LNCaP clone FGC (cell line): Measurements from ENCODE around the gene PYCARD.
"Not testable (repeated sequence)": the region's sequence is repeated elsewhere in the genome, so short reads cannot be mapped to it uniquely, and the experiment has no call there.

Source experiments
- DNase-seq: peaks from one replicate; pipeline ENCODE4 v3.0.0-alpha.2; 2011; ENCODE audit warnings: low read depth
- H3K4me3 ChIP-seq: 2 replicates; pipeline ENCODE4 v1.5.1; 2011; ENCODE audit warnings: mild to moderate bottlenecking, low read depth, low read length, control low read depth
- TF ChIP-seq, protein P1 (sequence below): IDR thresholded peaks from 2 replicates; pipeline ENCODE4 v1.5.1; 2012; ENCODE audit warnings: mild to moderate bottlenecking; ENCODE audit not compliant: control insufficient read depth, insufficient read depth; ENCODE audit errors: extremely low read depth

Gene PYCARD

DNA sequence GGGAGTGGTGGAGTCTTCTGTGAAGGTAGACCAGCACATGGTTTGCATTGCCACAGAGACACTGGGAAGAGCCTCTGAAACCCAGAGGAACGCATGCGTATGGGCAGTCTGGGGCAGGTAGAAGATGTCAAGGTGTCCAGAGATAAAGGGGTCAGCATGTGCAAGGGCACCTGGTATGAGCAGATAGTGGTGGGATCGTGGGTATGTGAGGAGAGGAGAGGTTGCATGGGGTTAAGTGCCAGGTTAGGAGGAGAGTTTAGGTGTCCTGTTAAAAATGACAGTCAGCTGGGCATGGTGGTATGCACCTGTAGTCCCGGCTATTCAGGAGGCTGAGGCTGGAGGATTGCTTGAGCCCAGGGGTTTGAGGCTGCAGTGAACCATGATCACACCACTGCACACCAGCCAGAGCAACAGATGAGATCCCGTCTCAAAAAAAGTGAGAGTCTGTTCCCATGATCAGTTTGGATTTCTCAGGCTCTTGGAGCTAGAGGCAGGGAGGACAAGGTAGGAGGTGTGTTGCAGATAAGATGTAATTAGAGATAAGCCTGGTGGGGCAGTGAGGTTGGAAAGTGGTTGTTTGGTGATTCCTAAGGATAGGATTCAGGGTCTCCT lies 3.0 kb downstream of the PYCARD start:
- no peak overlapping the region for H3K4me3 ChIP-seq
- TF ChIP-seq, protein P1, sequence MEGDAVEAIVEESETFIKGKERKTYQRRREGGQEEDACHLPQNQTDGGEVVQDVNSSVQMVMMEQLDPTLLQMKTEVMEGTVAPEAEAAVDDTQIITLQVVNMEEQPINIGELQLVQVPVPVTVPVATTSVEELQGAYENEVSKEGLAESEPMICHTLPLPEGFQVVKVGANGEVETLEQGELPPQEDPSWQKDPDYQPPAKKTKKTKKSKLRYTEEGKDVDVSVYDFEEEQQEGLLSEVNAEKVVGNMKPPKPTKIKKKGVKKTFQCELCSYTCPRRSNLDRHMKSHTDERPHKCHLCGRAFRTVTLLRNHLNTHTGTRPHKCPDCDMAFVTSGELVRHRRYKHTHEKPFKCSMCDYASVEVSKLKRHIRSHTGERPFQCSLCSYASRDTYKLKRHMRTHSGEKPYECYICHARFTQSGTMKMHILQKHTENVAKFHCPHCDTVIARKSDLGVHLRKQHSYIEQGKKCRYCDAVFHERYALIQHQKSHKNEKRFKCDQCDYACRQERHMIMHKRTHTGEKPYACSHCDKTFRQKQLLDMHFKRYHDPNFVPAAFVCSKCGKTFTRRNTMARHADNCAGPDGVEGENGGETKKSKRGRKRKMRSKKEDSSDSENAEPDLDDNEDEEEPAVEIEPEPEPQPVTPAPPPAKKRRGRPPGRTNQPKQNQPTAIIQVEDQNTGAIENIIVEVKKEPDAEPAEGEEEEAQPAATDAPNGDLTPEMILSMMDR: no peak
- no peak for DNase-seq

GRCh38 chr16:31198207-31198882 lies 4.2 kb downstream of the PYCARD start:
- no peak for DNase-seq
- TF ChIP-seq, protein P1: no peak
- H3K4me3 ChIP-seq: no peak overlapping the region

DNA sequence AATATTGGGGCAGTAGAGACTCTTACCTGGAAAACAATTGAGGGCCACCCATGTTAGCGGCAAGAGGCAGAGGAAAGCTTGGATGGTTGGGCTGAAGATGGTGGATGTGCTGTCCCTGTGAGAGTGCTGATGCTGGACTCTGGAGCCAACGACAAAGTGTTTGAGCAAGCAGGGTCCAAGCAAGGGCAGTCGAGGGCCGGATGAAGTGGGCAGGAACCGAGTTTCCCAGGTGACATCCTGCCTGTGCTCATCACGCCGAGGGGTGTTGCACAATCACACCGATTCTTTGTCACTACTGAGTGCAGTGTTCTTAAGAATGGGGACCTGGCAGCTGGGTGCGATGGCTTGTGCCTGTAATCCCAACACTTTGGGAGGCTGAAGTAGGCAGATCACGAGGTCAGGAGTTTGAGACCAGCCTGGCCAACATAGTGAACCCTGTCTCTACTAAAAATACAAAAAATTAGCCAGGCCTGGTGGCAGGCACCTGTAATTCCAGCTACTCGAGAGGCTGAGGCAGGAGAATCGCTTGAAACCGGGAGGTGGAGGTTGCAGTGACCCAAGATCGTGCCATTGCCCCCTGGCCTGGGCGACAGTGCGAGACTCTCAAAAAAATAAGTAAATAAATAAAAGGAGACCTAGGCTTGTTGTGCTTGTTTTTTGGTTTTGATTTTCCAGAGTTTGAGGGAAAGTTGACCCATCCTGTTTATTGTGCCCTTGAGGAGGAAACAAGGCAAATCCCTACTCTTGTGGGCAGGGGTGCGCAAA lies 6.1 kb downstream of the PYCARD start:
- TF ChIP-seq, protein P1: no peak

GRCh38 chr16:31195861-31196260 lies 6.7 kb downstream of the PYCARD start:
- not testable (repeated sequence) for DNase-seq, H3K4me3 ChIP-seq

More for the DNA sequence above, 6.1 kb downstream of the PYCARD start:
- no peak for DNase-seq
- no peak overlapping the region for H3K4me3 ChIP-seq

DNA sequence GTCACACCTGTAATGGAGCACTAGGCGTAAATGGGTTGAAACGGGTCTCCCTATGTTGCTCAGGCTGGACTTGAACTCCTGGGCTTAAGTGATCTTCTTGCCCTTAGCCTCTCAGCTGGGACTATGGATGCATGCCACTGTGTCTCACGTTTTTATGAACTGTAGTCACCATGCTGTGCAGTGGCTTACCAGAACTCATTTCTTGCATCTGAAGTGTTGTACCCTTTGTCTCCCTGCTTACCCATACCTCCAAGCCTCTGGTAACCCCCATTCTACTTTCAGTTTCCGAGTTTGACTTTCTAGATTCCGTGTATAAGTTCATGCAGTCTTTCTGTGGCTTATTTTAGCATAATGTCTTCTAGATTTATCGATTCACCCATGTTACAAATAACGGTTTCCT lies 7.7 kb downstream of the PYCARD start:
- TF ChIP-seq, protein P1: no peak
- no peak for DNase-seq
- no peak overlapping the region for H3K4me3 ChIP-seq

DNA sequence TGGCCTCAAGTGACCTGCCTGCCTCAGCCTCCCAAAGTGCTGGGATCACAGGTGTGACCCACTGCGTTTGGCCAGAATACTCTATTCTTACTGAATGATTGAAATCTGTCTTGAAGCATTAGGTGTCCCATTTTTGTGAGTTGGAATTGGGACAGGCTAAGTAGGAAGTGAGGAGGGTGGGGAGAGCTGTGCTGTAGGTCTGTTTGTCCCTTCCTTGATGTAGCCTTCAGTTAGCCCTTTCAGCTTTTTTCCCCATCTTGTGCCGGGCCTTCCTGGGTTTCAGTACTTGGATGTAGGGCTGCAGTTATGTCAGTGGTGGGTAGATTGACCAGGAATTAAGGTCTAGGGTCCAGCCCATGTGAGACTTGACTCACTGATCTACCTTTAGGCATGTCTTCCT lies 8.7 kb downstream of the PYCARD start:
- TF ChIP-seq, protein P1: no peak
- no peak for DNase-seq
- H3K4me3 ChIP-seq: no peak overlapping the region

DNA sequence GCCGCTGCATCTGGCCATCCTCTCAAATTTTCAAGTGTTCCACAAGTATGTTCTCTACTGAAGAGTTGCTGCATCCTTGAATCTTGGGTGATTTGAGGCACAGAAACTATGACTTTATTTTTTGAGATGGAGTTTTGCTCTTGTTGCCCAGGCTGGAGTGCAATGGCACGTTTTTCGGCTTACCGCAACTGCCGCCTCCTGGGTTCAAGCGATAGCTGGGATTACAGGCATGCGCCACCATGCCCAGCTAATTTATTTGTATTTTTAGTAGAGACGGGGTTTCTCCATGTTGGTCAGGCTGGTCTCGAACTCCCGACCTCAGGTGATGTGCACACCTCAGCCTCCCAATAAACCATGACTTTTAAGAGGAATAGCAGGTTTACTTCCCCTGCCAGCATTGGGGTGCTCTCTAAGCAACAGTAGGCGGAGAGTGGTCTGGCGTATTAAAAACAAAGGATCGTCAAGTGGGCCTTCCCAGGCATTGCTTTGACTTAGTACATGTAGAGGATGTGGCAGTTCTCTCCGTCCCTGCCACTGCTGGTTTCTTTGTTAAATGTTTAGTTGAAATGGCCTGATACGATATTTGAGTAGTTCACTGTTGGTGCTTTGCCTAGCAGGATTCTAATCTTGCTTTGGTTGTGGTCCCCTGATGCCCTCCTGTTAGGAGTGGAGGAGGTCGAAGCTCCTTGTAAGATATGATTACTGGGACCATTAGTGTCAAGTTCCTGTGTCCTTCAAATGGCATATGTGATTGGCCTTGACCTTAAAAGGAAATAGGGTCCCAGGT lies 9.5 kb downstream of the PYCARD start:
- TF ChIP-seq, protein P1: no peak
- DNase-seq: no peak
- H3K4me3 ChIP-seq: no peak overlapping the region
